ENCODE results near the gene FBXO46. TPM values are rescaled to one million over a fixed set of nuclear protein-coding genes. Genes with fewer than 3 reads are reported as not detected.

FBXO46 gene
- total and polyA plus RNA-seq, 10 of the 15 experiments (the other 5 are each of a cell fraction or from before 2014, with no cell fraction given), result 2.5 to 61.5 (median 13.7) TPM

DNA sequence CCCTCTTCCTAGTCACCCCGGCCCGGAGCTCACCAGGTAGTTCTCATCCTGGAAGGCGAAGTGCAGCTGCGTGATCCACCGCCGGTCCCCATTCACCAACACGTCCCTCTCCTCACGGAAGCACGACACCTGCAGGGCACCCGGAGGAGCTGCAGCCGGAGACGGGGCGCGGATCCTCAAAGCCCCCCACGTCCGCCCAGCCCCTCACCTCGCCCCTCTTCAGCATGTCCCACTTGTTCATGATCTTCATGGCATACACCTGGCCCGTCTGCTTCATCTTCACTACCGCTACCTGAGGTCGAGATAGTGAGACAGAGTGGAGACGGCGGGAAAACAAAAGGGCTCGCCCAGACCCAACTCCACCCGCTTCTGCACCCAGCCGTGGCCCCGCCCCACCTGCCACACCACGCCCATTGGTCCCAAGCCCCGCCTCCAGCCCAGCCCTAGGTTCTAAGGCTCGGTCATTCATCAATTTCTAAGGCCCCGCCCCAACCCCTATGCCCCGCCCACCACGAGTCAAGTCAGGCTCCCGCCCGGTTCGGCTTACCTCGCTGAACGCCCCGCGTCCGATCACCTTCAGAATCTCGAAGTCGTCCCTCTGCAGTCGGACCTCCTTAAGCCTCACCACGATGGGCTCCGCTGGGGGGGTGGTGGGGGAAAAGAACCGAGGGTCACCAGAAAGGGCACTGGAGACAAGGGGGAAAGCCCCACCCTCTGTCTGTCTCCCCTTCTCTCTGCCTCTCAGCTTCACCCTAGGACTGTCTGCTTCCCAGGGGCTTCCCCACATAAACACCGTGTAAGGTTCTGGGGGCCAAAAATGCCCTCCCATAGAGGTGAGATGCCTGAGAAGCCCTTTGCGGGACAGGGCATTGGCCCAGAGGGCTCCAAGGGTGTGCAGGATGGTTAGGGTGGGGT lies 48.8 kb upstream of the FBXO46 start (continued):
- TF ChIP-seq, protein P1, sequence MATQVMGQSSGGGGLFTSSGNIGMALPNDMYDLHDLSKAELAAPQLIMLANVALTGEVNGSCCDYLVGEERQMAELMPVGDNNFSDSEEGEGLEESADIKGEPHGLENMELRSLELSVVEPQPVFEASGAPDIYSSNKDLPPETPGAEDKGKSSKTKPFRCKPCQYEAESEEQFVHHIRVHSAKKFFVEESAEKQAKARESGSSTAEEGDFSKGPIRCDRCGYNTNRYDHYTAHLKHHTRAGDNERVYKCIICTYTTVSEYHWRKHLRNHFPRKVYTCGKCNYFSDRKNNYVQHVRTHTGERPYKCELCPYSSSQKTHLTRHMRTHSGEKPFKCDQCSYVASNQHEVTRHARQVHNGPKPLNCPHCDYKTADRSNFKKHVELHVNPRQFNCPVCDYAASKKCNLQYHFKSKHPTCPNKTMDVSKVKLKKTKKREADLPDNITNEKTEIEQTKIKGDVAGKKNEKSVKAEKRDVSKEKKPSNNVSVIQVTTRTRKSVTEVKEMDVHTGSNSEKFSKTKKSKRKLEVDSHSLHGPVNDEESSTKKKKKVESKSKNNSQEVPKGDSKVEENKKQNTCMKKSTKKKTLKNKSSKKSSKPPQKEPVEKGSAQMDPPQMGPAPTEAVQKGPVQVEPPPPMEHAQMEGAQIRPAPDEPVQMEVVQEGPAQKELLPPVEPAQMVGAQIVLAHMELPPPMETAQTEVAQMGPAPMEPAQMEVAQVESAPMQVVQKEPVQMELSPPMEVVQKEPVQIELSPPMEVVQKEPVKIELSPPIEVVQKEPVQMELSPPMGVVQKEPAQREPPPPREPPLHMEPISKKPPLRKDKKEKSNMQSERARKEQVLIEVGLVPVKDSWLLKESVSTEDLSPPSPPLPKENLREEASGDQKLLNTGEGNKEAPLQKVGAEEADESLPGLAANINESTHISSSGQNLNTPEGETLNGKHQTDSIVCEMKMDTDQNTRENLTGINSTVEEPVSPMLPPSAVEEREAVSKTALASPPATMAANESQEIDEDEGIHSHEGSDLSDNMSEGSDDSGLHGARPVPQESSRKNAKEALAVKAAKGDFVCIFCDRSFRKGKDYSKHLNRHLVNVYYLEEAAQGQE (IDR thresholded peaks at IDR 0.05; ENCODE audit: low read depth, low read length), result no peak
- TF ChIP-seq, protein P2, sequence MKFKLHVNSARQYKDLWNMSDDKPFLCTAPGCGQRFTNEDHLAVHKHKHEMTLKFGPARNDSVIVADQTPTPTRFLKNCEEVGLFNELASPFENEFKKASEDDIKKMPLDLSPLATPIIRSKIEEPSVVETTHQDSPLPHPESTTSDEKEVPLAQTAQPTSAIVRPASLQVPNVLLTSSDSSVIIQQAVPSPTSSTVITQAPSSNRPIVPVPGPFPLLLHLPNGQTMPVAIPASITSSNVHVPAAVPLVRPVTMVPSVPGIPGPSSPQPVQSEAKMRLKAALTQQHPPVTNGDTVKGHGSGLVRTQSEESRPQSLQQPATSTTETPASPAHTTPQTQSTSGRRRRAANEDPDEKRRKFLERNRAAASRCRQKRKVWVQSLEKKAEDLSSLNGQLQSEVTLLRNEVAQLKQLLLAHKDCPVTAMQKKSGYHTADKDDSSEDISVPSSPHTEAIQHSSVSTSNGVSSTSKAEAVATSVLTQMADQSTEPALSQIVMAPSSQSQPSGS (IDR thresholded peaks at IDR 0.05; ENCODE audit: low read length), result no peak
- TF ChIP-seq, protein P3, sequence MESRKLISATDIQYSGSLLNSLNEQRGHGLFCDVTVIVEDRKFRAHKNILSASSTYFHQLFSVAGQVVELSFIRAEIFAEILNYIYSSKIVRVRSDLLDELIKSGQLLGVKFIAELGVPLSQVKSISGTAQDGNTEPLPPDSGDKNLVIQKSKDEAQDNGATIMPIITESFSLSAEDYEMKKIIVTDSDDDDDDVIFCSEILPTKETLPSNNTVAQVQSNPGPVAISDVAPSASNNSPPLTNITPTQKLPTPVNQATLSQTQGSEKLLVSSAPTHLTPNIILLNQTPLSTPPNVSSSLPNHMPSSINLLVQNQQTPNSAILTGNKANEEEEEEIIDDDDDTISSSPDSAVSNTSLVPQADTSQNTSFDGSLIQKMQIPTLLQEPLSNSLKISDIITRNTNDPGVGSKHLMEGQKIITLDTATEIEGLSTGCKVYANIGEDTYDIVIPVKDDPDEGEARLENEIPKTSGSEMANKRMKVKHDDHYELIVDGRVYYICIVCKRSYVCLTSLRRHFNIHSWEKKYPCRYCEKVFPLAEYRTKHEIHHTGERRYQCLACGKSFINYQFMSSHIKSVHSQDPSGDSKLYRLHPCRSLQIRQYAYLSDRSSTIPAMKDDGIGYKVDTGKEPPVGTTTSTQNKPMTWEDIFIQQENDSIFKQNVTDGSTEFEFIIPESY (IDR thresholded peaks at IDR 0.05), result no peak
- TF ChIP-seq PAX8 (IDR thresholded peaks at IDR 0.05) (no peak), RAD21 (IDR thresholded peaks at IDR 0.05; ENCODE audit: insufficient read depth, low read depth, low read length) (0 out of 2 replicates have a peak, but pooled peaks have one; percentile 27), POU2F2 (IDR thresholded peaks at IDR 0.05; ENCODE audit: borderline replicate concordance, low read depth, low read length) (no peak), SMC3 (IDR thresholded peaks at IDR 0.05; ENCODE audit: borderline replicate concordance, low read length) (peak; percentile 40; the same call in 1 of the 2 replicates), KDM1A (IDR thresholded peaks at IDR 0.05; ENCODE audit: borderline replicate concordance) (no peak), NR2F1 (conservative IDR thresholded peaks at IDR 0.05) (no peak; the same call in 1 of the 2 replicates), ZNF384 (IDR thresholded peaks at IDR 0.05; ENCODE audit: borderline replicate concordance, low read depth, low read length) (no peak), EZH2 (IDR thresholded peaks at IDR 0.05; ENCODE audit: borderline replicate concordance, control insufficient read depth, low read depth, low read length) (no peak), DPF2 (IDR thresholded peaks at IDR 0.05) (peak; percentile 54; the same call in 1 of the 2 replicates), ESRRA (IDR thresholded peaks at IDR 0.05; ENCODE audit: low read length) (no peak)
- TF ChIP-seq, protein P4, sequence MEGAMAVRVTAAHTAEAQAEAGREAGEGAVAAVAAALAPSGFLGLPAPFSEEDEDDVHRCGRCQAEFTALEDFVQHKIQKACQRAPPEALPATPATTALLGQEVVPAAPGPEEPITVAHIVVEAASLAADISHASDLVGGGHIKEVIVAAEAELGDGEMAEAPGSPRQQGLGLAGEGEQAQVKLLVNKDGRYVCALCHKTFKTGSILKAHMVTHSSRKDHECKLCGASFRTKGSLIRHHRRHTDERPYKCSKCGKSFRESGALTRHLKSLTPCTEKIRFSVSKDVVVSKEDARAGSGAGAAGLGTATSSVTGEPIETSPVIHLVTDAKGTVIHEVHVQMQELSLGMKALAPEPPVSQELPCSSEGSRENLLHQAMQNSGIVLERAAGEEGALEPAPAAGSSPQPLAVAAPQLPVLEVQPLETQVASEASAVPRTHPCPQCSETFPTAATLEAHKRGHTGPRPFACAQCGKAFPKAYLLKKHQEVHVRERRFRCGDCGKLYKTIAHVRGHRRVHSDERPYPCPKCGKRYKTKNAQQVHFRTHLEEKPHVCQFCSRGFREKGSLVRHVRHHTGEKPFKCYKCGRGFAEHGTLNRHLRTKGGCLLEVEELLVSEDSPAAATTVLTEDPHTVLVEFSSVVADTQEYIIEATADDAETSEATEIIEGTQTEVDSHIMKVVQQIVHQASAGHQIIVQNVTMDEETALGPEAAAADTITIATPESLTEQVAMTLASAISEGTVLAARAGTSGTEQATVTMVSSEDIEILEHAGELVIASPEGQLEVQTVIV (IDR thresholded peaks at IDR 0.05; ENCODE audit: borderline replicate concordance, partially characterized antibody), result no peak
- TF ChIP-seq, protein P5, sequence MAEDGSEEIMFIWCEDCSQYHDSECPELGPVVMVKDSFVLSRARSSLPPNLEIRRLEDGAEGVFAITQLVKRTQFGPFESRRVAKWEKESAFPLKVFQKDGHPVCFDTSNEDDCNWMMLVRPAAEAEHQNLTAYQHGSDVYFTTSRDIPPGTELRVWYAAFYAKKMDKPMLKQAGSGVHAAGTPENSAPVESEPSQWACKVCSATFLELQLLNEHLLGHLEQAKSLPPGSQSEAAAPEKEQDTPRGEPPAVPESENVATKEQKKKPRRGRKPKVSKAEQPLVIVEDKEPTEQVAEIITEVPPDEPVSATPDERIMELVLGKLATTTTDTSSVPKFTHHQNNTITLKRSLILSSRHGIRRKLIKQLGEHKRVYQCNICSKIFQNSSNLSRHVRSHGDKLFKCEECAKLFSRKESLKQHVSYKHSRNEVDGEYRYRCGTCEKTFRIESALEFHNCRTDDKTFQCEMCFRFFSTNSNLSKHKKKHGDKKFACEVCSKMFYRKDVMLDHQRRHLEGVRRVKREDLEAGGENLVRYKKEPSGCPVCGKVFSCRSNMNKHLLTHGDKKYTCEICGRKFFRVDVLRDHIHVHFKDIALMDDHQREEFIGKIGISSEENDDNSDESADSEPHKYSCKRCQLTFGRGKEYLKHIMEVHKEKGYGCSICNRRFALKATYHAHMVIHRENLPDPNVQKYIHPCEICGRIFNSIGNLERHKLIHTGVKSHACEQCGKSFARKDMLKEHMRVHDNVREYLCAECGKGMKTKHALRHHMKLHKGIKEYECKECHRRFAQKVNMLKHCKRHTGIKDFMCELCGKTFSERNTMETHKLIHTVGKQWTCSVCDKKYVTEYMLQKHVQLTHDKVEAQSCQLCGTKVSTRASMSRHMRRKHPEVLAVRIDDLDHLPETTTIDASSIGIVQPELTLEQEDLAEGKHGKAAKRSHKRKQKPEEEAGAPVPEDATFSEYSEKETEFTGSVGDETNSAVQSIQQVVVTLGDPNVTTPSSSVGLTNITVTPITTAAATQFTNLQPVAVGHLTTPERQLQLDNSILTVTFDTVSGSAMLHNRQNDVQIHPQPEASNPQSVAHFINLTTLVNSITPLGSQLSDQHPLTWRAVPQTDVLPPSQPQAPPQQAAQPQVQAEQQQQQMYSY (CRISPR knock-in tag; IDR thresholded peaks at IDR 0.05), result no peak
